Measurements from ENCODE around the gene SLC6A11.

- no peak for TF ChIP-seq CTCF (conservative IDR thresholded peaks at IDR 0.05; ENCODE audit: low read depth, low read length)
- TF ChIP-seq EZH2 (IDR thresholded peaks at IDR 0.05; ENCODE audit: borderline replicate concordance, low read depth, low read length, poor library complexity, severe bottlenecking) = no peak
These were observed 5.7 kb upstream of the SLC6A11 start for GRCh38 chr3:10810376-10810775.
